HG03060 (cell line): Measurements from ENCODE around the gene SMYD3.

Experiments
- ATAC-seq: cut with Tn5 transposase; IDR thresholded peaks from one replicate; pipeline ENCODE4 v1.9.1; 2021; ENCODE audit warnings: low read depth, moderate number of reproducible peaks; ENCODE audit not compliant: unreplicated experiment

SMYD3 gene

GRCh38 chr1:245867738-245868137 lies 639.3 kb downstream of the SMYD3 start:
- ATAC-seq = no peak

GRCh38 chr1:245864872-245865271 lies 642.2 kb downstream of the SMYD3 start:
- no peak for ATAC-seq

GRCh38 chr1:245863566-245864184 lies 643.4 kb downstream of the SMYD3 start:
- ATAC-seq = no peak

GRCh38 chr1:245862812-245863540 lies 644.1 kb downstream of the SMYD3 start:
- no peak for ATAC-seq

GRCh38 chr1:245860657-245861544 lies 646.2 kb downstream of the SMYD3 start:
- no peak for ATAC-seq

GRCh38 chr1:245859493-245860114 lies 647.5 kb downstream of the SMYD3 start:
- ATAC-seq = no peak

- ATAC-seq = no peak
Observed at GRCh38 chr1:245858722-245859492, 648.2 kb downstream of the SMYD3 start.

- ATAC-seq = no peak
Observed at GRCh38 chr1:245858022-245858721, 648.9 kb downstream of the SMYD3 start.

- no peak for ATAC-seq
Observed at GRCh38 chr1:245856944-245857531, 650.0 kb downstream of the SMYD3 start.

GRCh38 chr1:245855846-245856730 lies 651.0 kb downstream of the SMYD3 start:
- no peak for ATAC-seq

GRCh38 chr1:245853291-245853690 lies 653.8 kb downstream of the SMYD3 start:
- ATAC-seq = no peak

GRCh38 chr1:245843101-245843500 lies 664.0 kb downstream of the SMYD3 start:
- no peak for ATAC-seq

- no peak for ATAC-seq
Observed at GRCh38 chr1:245842106-245842505, 665.0 kb downstream of the SMYD3 start.

- no peak for ATAC-seq
Observed at GRCh38 chr1:245840971-245841370, 666.1 kb downstream of the SMYD3 start.

GRCh38 chr1:245837718-245838117 lies 669.4 kb downstream of the SMYD3 start:
- ATAC-seq = no peak

GRCh38 chr1:245835386-245835785 lies 671.7 kb downstream of the SMYD3 start:
- no peak for ATAC-seq

GRCh38 chr1:245834002-245834401 lies 673.1 kb downstream of the SMYD3 start:
- ATAC-seq = no peak
